Astrocyte of the spinal cord (primary cell): ENCODE results near the gene PKLR.
"Not testable (repeated sequence)": the region's sequence is repeated elsewhere in the genome, so short reads cannot be mapped to it uniquely, and the experiment has no call there.

ENCODE experiments used
- DNase-seq: peaks from one replicate; pipeline ENCODE4 v3.0.0; 2011; ENCODE audit warnings: low read depth, low spot score
- H3K4me3 ChIP-seq: 2 replicates; pipeline ENCODE4 v1.5.1; 2011; ENCODE audit warnings: low read depth, mild to moderate bottlenecking, low read length, moderate library complexity
- in situ Hi-C: cut with HindIII; loops from 2 replicates; pipeline ENCODE4 v1.10.0; 2017; ENCODE audit warnings: low sequenced_read_pairs
- TF ChIP-seq, protein P1 (sequence below): IDR thresholded peaks from 2 replicates; pipeline ENCODE4 v1.5.1; 2012; ENCODE audit warnings: low read depth, mild to moderate bottlenecking, low read length, inconsistent platforms

PKLR gene

DNA sequence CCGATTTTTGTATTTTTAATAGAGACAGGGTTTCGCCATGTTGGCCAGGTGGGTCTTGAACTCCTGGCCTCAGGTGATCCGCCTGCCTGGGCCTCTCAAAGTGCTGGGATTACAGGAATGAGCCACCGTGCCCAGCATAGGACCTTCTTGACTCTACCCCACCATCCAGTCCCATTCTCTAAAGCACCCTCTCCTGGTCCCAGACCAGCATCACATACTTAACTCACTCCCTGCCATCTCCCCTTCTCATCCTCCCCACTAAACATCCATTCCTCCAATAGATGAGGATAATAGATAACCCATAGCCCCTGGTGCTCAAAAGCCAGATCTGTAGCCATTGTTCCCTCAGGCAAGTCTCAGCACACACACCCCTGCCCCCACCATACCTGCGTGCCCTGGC lies 48.0 kb downstream of the PKLR start:
- TF ChIP-seq, protein P1, sequence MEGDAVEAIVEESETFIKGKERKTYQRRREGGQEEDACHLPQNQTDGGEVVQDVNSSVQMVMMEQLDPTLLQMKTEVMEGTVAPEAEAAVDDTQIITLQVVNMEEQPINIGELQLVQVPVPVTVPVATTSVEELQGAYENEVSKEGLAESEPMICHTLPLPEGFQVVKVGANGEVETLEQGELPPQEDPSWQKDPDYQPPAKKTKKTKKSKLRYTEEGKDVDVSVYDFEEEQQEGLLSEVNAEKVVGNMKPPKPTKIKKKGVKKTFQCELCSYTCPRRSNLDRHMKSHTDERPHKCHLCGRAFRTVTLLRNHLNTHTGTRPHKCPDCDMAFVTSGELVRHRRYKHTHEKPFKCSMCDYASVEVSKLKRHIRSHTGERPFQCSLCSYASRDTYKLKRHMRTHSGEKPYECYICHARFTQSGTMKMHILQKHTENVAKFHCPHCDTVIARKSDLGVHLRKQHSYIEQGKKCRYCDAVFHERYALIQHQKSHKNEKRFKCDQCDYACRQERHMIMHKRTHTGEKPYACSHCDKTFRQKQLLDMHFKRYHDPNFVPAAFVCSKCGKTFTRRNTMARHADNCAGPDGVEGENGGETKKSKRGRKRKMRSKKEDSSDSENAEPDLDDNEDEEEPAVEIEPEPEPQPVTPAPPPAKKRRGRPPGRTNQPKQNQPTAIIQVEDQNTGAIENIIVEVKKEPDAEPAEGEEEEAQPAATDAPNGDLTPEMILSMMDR, result no peak
- DNase-seq, result no peak
- in situ Hi-C loops, result no loop called here
- peak overlapping the region; percentile 73 for H3K4me3 ChIP-seq

DNA sequence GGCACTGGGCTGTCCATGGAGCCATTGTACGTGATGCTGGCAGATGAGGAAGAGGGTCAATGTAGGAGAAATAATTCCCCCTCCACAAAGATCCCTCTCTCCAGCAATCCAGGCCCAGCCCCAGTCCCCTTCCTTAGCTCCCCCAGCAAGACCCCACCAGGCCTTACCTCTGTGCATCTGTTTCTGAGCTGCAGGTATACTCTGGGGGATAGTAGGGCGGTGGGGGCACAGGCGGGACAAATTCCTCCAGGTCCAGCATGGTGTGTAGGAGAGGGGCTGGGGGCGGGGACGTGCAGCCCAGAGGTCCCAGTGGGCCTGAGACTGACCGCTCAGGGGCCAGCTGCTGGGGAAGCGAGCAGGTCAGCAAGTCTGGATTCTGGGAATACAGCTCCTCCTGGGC lies 49.7 kb downstream of the PKLR start:
- DNase-seq, result no peak
- in situ Hi-C loops, result no loop called here
- no peak overlapping the region for H3K4me3 ChIP-seq
- TF ChIP-seq, protein P1, result no peak

DNA sequence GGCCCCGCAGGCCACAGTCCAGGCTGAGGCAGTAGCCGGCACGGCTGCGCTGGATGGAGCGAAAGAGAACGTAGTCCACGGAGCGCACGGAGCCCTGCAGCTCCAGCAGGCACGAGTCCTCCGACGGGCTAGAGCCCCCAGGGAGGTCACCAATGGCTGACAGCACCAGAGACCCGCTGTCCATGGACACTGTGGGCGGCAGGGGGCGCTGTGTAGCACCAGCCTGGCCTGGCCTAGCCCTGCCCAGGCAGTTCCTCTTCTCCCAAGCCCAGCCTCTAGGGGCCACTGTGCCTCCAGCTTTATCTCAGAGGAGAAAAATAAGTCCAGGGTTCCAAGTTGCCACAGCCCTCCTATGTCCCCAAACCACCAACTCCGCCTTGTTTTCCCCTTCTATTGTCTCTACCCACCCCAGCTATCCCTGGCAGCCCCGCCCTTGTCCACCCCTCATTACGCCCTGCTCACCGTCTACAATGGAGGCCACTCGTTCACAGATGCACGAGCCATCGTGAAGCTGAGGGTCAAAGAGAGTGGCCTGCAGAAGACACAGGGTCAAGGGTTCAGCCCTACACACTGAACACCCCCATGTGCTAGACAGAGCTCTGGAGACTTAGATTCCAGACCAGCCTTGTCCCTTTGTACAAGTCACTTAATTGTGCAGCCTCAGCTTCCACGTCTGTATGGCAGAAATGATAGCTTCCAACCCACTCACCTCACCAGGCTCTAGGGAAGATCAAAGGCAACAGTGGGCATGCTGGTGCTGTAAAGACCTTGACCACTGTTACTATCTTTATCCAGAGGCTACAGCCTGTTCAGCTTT lies 50.4 kb downstream of the PKLR start:
- peak; percentile 90 for DNase-seq
- H3K4me3 ChIP-seq, result no peak overlapping the region
- TF ChIP-seq, protein P1, result peak; percentile 100
- in situ Hi-C loops, result no loop called here

DNA sequence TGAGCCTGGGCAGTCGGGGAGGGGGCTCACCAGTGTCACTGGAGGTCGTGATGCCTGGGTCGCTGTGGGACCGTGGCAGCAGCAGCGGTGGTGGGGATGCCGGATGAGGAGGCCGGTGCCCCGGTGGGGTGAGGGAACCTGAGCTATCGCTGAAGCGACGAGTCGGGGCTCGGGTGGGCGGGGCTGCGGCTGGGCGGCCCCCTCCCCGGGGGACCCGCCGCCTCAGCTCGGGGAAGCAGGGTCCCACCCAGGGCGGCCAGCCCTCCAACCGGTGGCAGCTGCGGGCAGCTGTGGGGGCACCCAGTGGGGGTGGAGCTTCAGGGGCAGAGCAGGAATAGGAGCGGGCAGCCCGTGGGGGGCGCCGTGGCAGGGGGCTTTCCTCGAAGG lies 51.0 kb downstream of the PKLR start:
- no peak overlapping the region for H3K4me3 ChIP-seq
- in situ Hi-C loops, result no loop called here
- DNase-seq, result no peak
- TF ChIP-seq, protein P1, result no peak

DNA sequence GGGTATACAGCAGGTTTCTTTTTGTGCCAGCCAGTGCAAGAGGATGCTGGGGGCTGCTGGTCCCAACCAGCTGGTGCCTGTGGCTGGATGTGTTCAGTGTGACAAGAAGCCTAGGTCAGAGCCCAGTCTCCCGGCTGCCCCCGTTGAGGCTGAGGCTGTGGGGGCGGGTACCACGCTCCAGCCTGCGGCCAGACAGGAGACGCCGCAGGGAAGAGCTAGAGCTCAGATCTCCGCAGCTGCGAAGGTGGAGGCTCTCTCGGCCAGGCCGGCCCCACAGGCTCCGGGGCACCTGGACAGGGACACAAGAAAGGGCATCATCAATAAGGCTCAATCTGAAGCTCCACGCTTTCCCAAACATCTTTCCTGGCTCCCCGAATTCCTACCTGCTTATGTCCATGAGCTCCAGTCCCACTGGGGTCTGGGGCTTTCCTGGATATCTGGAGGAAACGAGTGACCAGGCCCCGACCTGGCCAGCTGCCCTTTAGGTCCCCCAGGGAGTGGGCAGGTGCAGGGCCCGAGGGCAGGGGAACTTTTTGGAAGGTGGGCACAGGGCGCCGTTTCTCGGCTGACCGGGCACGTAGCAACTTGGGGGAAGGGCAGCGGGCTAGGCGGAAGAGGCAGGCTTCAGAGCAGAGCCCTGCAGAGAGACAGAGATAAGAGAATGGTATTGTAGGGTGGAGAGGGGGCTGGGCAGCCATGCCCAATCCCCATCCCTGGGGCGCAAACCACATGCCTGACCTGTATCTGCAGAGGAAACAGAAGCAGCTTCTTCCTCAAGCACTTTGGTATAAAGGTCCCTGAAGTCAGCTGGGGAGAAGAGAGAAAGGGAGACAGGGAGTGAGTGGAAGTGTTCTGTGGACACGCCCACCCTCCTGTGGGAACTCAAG lies 53.3 kb downstream of the PKLR start:
- H3K4me3 ChIP-seq, result no peak overlapping the region

DNA sequence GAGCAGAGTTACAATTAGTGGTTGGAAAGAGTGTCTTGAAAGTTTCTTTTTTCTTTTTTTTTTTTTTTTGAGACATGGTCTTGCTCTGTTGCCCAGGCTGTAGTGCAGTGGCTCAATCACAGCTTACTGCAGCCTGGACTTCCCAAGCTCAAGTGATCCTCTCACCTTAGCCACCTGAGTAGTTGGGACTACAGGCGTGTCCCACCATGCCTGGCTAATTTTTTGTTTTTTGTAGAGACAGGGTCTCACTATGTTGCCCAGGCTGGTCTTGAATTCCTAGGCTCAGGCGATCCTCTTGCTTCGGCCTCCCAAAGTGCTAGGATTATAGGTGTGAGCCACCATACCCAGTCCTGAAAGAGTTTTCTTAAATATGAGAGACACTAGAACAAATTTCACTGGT lies 54.4 kb downstream of the PKLR start:
- H3K4me3 ChIP-seq, DNase-seq, in situ Hi-C loops: not testable (repeated sequence)

More for the DNA sequence above, 53.3 kb downstream of the PKLR start:
- TF ChIP-seq, protein P1, result no peak
- in situ Hi-C loops, result no loop called here
- DNase-seq, result no peak

DNA sequence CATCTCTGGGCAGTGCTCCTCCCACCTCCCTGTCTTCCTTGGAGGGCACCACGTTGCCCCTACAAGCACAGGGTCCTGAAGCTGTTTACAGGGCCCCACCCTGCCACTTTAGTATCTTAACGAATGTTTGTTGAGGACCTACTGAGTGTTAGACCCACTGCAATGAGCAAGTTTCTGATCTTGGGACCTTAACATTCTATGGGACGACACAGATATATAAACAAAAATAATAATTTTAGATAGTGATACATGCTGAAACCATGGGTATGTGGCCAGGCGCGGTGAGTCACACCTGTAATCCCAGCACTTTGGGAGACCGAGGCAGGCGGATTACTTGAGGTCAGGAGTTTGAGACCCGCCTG lies 56.1 kb downstream of the PKLR start:
- in situ Hi-C loops, result no loop called here
- H3K4me3 ChIP-seq, result peak overlapping the region; percentile 68
- DNase-seq, result no peak
- TF ChIP-seq, protein P1, result no peak
